Hematopoietic multipotent progenitor cell treated with erythropoietin and hydrocortisone succinate and interleukin-3 and kit ligand, for 17 days (in vitro differentiated cells): ENCODE measurements around the gene CST9.
"Not testable (repeated sequence)": the region's sequence is repeated elsewhere in the genome, so short reads cannot be mapped to it uniquely, and the experiment has no call there.

Experiments used
- DNase-seq: peaks from one replicate; pipeline ENCODE4 v3.0.0-alpha.2; 2015; ENCODE audit warnings: low spot score

CST9 gene

GRCh38 chr20:23623666-23624323, 18.1 kb upstream of the CST9 start:
- no peak for DNase-seq

GRCh38 chr20:23622839-23623343, 17.2 kb upstream of the CST9 start:
- no peak for DNase-seq

- DNase-seq, result not testable (repeated sequence)
Observed at GRCh38 chr20:23622401-23622800, 16.7 kb upstream of the CST9 start.

GRCh38 chr20:23620670-23621386, 15.1 kb upstream of the CST9 start:
- not testable (repeated sequence) for DNase-seq

- DNase-seq, result no peak
Observed at GRCh38 chr20:23614163-23614562, 8.4 kb upstream of the CST9 start.

GRCh38 chr20:23613676-23614075, 8.0 kb upstream of the CST9 start:
- DNase-seq, result no peak

GRCh38 chr20:23612396-23612795, 6.7 kb upstream of the CST9 start:
- no peak for DNase-seq

GRCh38 chr20:23609486-23610109, 3.9 kb upstream of the CST9 start:
- DNase-seq, result no peak

GRCh38 chr20:23608251-23608846, 2.6 kb upstream of the CST9 start:
- DNase-seq, result no peak

- DNase-seq, result no peak
Observed at GRCh38 chr20:23607497-23608245, 2.0 kb upstream of the CST9 start.

GRCh38 chr20:23606652-23607049, 934 bp upstream of the CST9 start:
- no peak for DNase-seq

GRCh38 chr20:23604306-23604705, 1.4 kb downstream of the CST9 start:
- DNase-seq, result no peak

GRCh38 chr20:23603321-23603720, 2.4 kb downstream of the CST9 start:
- DNase-seq, result no peak

- no peak for DNase-seq
Observed at GRCh38 chr20:23602699-23603098, 3.0 kb downstream of the CST9 start.

GRCh38 chr20:23602241-23602640, 3.5 kb downstream of the CST9 start:
- no peak for DNase-seq

GRCh38 chr20:23601715-23602114, 4.0 kb downstream of the CST9 start:
- no peak for DNase-seq

GRCh38 chr20:23598481-23598880, 7.2 kb downstream of the CST9 start:
- no peak for DNase-seq

GRCh38 chr20:23596579-23597250, 9.0 kb downstream of the CST9 start:
- no peak for DNase-seq

GRCh38 chr20:23595941-23596340, 9.8 kb downstream of the CST9 start:
- DNase-seq, result no peak

- no peak for DNase-seq
Observed at GRCh38 chr20:23588434-23589403, 17.0 kb downstream of the CST9 start.
